ENCODE results near the gene TERF2IP. TPM values are rescaled to one million over a fixed set of nuclear protein-coding genes. Genes with fewer than 3 reads are reported as not detected.

TERF2IP gene
- total and polyA plus RNA-seq, 2 of the 13 experiments (the other 11 are each of a cell fraction or from before 2014, with no cell fraction given), result 26.4 to 50.2 TPM

- Histone ChIP-seq H3K4me3 (replicated peaks in 1 of 3; ENCODE audit: insufficient read depth in 1 of 3, low read depth in 2 of 3, low read length in 3 of 3) (no peak overlapping the region), H3K27me3 (ENCODE audit: control insufficient read depth in 1 of 2, insufficient read depth in 2 of 2, low read length in 2 of 2) (no peaks in the 10 kb centered on the region), H3K4me1 (ENCODE audit: insufficient read depth, low read length) (peaks cover 10% of the 10 kb centered on the region; the same call in 1 of the 2 replicates), H2AFZ (ENCODE audit: low read length) (no peak overlapping the region), H4K20me1 (ENCODE audit: insufficient read depth, low read length) (no peaks in the 10 kb centered on the region), H3K27ac (ENCODE audit: extremely low read length, insufficient read depth, low read length) (no peak overlapping the region), H3K79me2 (ENCODE audit: insufficient read depth, low read length) (no peaks in the 10 kb centered on the region), H3K36me3 (replicated peaks in 1 of 2; ENCODE audit: control insufficient read depth in 1 of 2, insufficient read depth in 2 of 2, low read length in 2 of 2) (peaks cover 42 to 86% of the 10 kb centered on the region in 2 experiments), H3K9me3 (ENCODE audit: low read length) (no peaks in the 10 kb centered on the region), H3K4me2 (ENCODE audit: low read depth, low read length) (no peak overlapping the region), H3K9ac (ENCODE audit: insufficient read depth, low read depth, low read length) (no peak overlapping the region)
- no peak for DNase-seq (ENCODE audit: low spot score)
- BruUV-seq (replicated peaks), result no TSS peak
- 78% methylated on average over 3 of the region's 3 CpGs for WGBS (ENCODE audit: low lambda C conversion rate)
- in situ Hi-C loops (cut with HindIII; ENCODE audit: extremely low pct_ligation_motif_present, low pct_unique_long_range_greater_than_20kb), result no loop called here
- TF ChIP-seq SNRNP70 (IDR thresholded peaks at IDR 0.05; ENCODE audit: low read depth, low read length) (no peak), ZNF652 (CRISPR knock-in tag; IDR thresholded peaks at IDR 0.05; ENCODE audit: borderline replicate concordance, low read depth) (no peak), ZNF75D (CRISPR knock-in tag; IDR thresholded peaks at IDR 0.05; ENCODE audit: borderline replicate concordance) (no peak), PHF8 (CRISPR knock-in tag; IDR thresholded peaks at IDR 0.05) (no peak), SKI (IDR thresholded peaks at IDR 0.05; ENCODE audit: partially characterized antibody) (no peak), ZNF354B (CRISPR knock-in tag; IDR thresholded peaks at IDR 0.05) (no peak), HMG20A (CRISPR knock-in tag; IDR thresholded peaks at IDR 0.05; ENCODE audit: borderline replicate concordance) (no peak), MED13 (CRISPR knock-in tag; IDR thresholded peaks at IDR 0.05) (no peak), ZNF382 (CRISPR knock-in tag; IDR thresholded peaks at IDR 0.05; ENCODE audit: borderline replicate concordance) (no peak), ZFP36L2 (CRISPR knock-in tag; IDR thresholded peaks at IDR 0.05) (no peak), TAF1 (CRISPR knock-in tag; IDR thresholded peaks at IDR 0.05) (no peak), FOXP4 (CRISPR knock-in tag; IDR thresholded peaks at IDR 0.05) (no peak), ZNF580 (CRISPR knock-in tag; IDR thresholded peaks at IDR 0.05; ENCODE audit: borderline replicate concordance, low read depth) (no peak), HNF4A (CRISPR knock-in tag; IDR thresholded peaks at IDR 0.05) (no peak), MXI1 (IDR thresholded peaks at IDR 0.05; ENCODE audit: borderline replicate concordance, low read depth, low read length) (no peak), SAFB2 (CRISPR knock-in tag; IDR thresholded peaks at IDR 0.05; ENCODE audit: borderline replicate concordance, low read depth) (no peak), CHD4 (IDR thresholded peaks at IDR 0.05; ENCODE audit: borderline replicate concordance, low read length) (no peak), ZMYM2 (CRISPR knock-in tag; IDR thresholded peaks at IDR 0.05) (no peak)
- FAIRE-seq, result peak; percentile 4
- CTCF ChIA-PET (ENCODE audit: low intra/inter-chr PET ratio, low total read pairs), result no interaction called here
- intact Hi-C loops (cut with micrococcal nuclease; ENCODE audit: unreplicated experiment), result no loop called here
- ATAC-seq, result no peak
- POLR2A ChIA-PET, result no interaction called here
Observed at GRCh38 chr16:75635036-75635435, 12.5 kb upstream of the TERF2IP start.

All from HepG2 (cell line).